Lower leg skin (tissue), 4 donors: ENCODE measurements around the gene PSMF1. TPM values are rescaled to one million over a fixed set of nuclear protein-coding genes. Genes with fewer than 3 reads are reported as not detected.

Source experiments
- DNase-seq, 2 donors: peaks; one replicate each; pipeline ENCODE4 v3.0.0-alpha.2; 2019; ENCODE audit warnings: low spot score in 2 of 2
- H3K4me3 ChIP-seq: fragments of 200-600 bp; sonication (generic); 2 replicates; pipeline ENCODE4 v1.5.1; 2017; ENCODE audit warnings: mild to moderate bottlenecking, low read depth; ENCODE audit not compliant: poor library complexity, severe bottlenecking
- CTCF ChIP-seq, 3 donors: fragments of 450-650 bp; IDR thresholded peaks; one replicate each; pipeline ENCODE4 v1.5.1; 2016; ENCODE audit warnings: antibody characterized with exemption in 3 of 3, mild to moderate bottlenecking in 3 of 3, moderate library complexity in 2 of 3
- POLR2A ChIP-seq, 2 donors: fragments of 450-650 bp; IDR thresholded peaks; one replicate each; pipeline ENCODE4 v1.6.1; 2016 to 2017; ENCODE audit warnings: antibody characterized with exemption in 2 of 2, mild to moderate bottlenecking in 1 of 2, moderate library complexity in 1 of 2
- WGBS, 2 donors: methylation state at CpG; one replicate each; pipeline ENCODE4 v1.1.5; 2018; 5-methylcytosine and 5-hydroxymethylcytosine counted together
- intact Hi-C: fragments of 100-400 bp; cut with DNase I; formaldehyde crosslinking; loops from one replicate; pipeline ENCODE4 v1.15.0; 2023; ENCODE audit warnings: low total_unique reads
- total RNA-seq, 4 donors: library from RNA; depleted of rRNA; stranded (reverse); fragments of >200 nt; gene quantifications; one replicate each; pipeline ENCODE4 v1.1.0, GENCODE V29; 2016

PSMF1 gene
- total RNA-seq, 4 donors from 2014 or later, result 82.7 to 270 (median 94.7) TPM

- no peak overlapping the region for H3K4me3 ChIP-seq
- WGBS, 2 donors, result 69 to 70% methylated on average over 4 of the region's 4 CpGs
- TF ChIP-seq POLR2A (IDR thresholded peaks at IDR 0.05) (no peak), CTCF (IDR thresholded peaks at IDR 0.05) (no peak)
- DNase-seq, result no peak
- intact Hi-C loops, result no loop called here
These were observed 31.8 kb downstream of the PSMF1 start for GRCh38 chr20:1150218-1150617.

- TF ChIP-seq POLR2A (IDR thresholded peaks at IDR 0.05) (no peak), CTCF (IDR thresholded peaks at IDR 0.05) (no peak)
- no peak overlapping the region for H3K4me3 ChIP-seq
- intact Hi-C loops, result no loop called here
- no peak for DNase-seq
- 97 to 98% methylated on average over 1 of the region's 1 CpG for WGBS, 2 donors
These were observed 32.6 kb downstream of the PSMF1 start for GRCh38 chr20:1150968-1151367.

GRCh38 chr20:1154226-1154625, 35.8 kb downstream of the PSMF1 start:
- DNase-seq, result no peak
- no peak for TF ChIP-seq POLR2A (IDR thresholded peaks at IDR 0.05)
- TF ChIP-seq CTCF (IDR thresholded peaks at IDR 0.05), result no peak
- H3K4me3 ChIP-seq, result no peak overlapping the region
- intact Hi-C loops, result no loop called here

GRCh38 chr20:1154691-1155090, 36.3 kb downstream of the PSMF1 start:
- TF ChIP-seq CTCF (IDR thresholded peaks at IDR 0.05) (no peak), POLR2A (IDR thresholded peaks at IDR 0.05) (no peak)
- no peak for DNase-seq
- WGBS, 2 donors, result 93 to 100% methylated on average over 1 of the region's 1 CpG

GRCh38 chr20:1155342-1155741, 36.9 kb downstream of the PSMF1 start:
- DNase-seq, result no peak
- TF ChIP-seq CTCF (IDR thresholded peaks at IDR 0.05), result no peak
- TF ChIP-seq POLR2A (IDR thresholded peaks at IDR 0.05), result no peak
- H3K4me3 ChIP-seq, result no peak overlapping the region
- intact Hi-C loops, result no loop called here
- 96 to 100% methylated on average over 3 of the region's 3 CpGs for WGBS, 2 donors

More at GRCh38 chr20:1154691-1155090, 36.3 kb downstream of the PSMF1 start:
- H3K4me3 ChIP-seq, result no peak overlapping the region
- intact Hi-C loops, result no loop called here

- TF ChIP-seq CTCF (IDR thresholded peaks at IDR 0.05) (no peak), POLR2A (IDR thresholded peaks at IDR 0.05) (no peak)
- H3K4me3 ChIP-seq, result no peak overlapping the region
- no peak for DNase-seq
- WGBS, 2 donors, result 96 to 97% methylated on average over 7 to 10 of the region's 10 CpGs
- intact Hi-C loops, result no loop called here
These were observed 42.1 kb downstream of the PSMF1 start for GRCh38 chr20:1160496-1160895.
